Gastrocnemius medialis (tissue), 4 donors: ENCODE data around the gene PTPRN2.

Experiments used
- POLR2A ChIP-seq, 2 donors: fragments of 450-650 bp; IDR thresholded peaks; one replicate each; pipeline ENCODE4 v1.6.1; 2017; ENCODE audit warnings: antibody characterized with exemption in 2 of 2, mild to moderate bottlenecking in 2 of 2, moderate library complexity in 2 of 2
- TF ChIP-seq, protein P1 (sequence below), 5 experiments: fragments of 450-650 bp in 3 of 5; fragments of 200-600 bp in 2 of 5; sonication (generic) in 2 of 5; IDR thresholded peaks in 4 of 5; conservative IDR thresholded peaks in 1 of 5; 1 replicate in 4 of 5; 2 replicates in 1 of 5; pipeline ENCODE4 v1.5.1; 2016 to 2019; ENCODE audit warnings: antibody characterized with exemption in 5 of 5, mild to moderate bottlenecking in 3 of 5, moderate library complexity in 3 of 5

DNA sequence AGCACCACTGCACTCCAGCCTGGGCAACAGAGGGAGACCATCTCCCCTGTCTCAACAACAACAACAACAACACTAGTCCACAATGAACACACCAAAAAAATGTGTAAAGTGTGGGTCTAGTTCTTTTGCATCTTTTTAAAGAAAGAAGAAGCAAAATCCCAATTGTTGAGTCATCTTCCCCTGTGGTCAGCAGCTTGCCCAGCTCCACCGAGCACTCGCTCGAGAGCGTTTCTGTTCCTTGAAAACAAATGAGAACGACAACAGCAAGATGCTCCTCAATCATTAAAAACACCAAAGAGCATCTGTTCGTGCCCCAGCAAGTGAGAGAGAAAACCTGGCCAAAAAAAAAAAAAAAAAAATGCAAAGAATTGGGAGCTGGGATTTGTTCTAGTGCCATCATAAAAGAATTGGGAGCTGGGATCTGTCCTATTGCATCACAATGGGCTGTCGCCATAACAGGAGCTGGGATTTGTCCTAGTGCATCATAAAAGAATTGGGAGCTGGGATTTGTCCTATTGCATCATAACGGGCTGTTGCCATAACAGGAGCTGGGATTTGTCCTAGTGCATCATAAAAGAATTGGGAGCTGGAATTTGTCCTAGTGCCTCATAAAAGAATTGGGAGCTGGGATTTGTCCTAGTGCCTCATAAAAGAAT lies 118.1 kb downstream of the PTPRN2 start:
- TF ChIP-seq, protein P1, sequence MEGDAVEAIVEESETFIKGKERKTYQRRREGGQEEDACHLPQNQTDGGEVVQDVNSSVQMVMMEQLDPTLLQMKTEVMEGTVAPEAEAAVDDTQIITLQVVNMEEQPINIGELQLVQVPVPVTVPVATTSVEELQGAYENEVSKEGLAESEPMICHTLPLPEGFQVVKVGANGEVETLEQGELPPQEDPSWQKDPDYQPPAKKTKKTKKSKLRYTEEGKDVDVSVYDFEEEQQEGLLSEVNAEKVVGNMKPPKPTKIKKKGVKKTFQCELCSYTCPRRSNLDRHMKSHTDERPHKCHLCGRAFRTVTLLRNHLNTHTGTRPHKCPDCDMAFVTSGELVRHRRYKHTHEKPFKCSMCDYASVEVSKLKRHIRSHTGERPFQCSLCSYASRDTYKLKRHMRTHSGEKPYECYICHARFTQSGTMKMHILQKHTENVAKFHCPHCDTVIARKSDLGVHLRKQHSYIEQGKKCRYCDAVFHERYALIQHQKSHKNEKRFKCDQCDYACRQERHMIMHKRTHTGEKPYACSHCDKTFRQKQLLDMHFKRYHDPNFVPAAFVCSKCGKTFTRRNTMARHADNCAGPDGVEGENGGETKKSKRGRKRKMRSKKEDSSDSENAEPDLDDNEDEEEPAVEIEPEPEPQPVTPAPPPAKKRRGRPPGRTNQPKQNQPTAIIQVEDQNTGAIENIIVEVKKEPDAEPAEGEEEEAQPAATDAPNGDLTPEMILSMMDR (IDR thresholded peaks at IDR 0.05 in 4 of 5, conservative IDR thresholded peaks at IDR 0.05 in 1 of 5): no peak
- no peak for TF ChIP-seq POLR2A (IDR thresholded peaks at IDR 0.05)
